Activated B cell treated with CpG ODN at 0.5 μM for 24 hours (primary cell): Measurements from ENCODE around the gene KCNE4. TPM values are rescaled to one million over a fixed set of nuclear protein-coding genes. Genes with fewer than 3 reads are reported as not detected.

Experiments
- ATAC-seq: fragments of 200-7000 bp; cut with Tn5 transposase; one replicate; pipeline ENCODE4 v1.10.0; 2021; ENCODE audit warnings: low read depth, mild to moderate bottlenecking, moderate library complexity
- CTCF ChIA-PET: fragments of 350-600 bp; sonication (Branson Sonifier 250); formaldehyde crosslinking; loops from one replicate; lab custom pipeline; 2021; ENCODE audit warnings: antibody characterized with exemption; lab: Charles Lee
- POLR2A ChIA-PET: fragments of 350-600 bp; sonication (Branson Sonifier 250); formaldehyde crosslinking; loops from one replicate; lab custom pipeline; 2021; ENCODE audit warnings: antibody characterized with exemption; lab: Charles Lee
- DNase-seq: peaks from one replicate; pipeline ENCODE4 v3.0.0; 2022
- H3K27ac Mint-ChIP-seq: one replicate; pipeline ENCODE4 v1.8.0; 2020; ENCODE audit warnings: mixed read lengths
- H3K27me3 Mint-ChIP-seq: one replicate; pipeline ENCODE4 v1.8.0; 2021; ENCODE audit warnings: mixed read lengths
- H3K36me3 Mint-ChIP-seq: one replicate; pipeline ENCODE4 v1.8.0; 2021; ENCODE audit warnings: low read depth, mixed read lengths
- H3K4me1 Mint-ChIP-seq: one replicate; pipeline ENCODE4 v1.8.0; 2021; ENCODE audit warnings: mixed read lengths
- H3K4me3 Mint-ChIP-seq: one replicate; pipeline ENCODE4 v1.8.0; 2020; ENCODE audit warnings: mild to moderate bottlenecking, mixed read lengths
- H3K9me3 Mint-ChIP-seq: one replicate; pipeline ENCODE4 v1.8.0; 2020; ENCODE audit warnings: mixed read lengths
- intact Hi-C: fragments of 100-400 bp; cut with micrococcal nuclease; formaldehyde crosslinking; loops from one replicate; pipeline ENCODE4 v1.15.1; 2024
- total RNA-seq: library from RNA; stranded (reverse); gene quantifications from 2 replicates; pipeline ENCODE4 v1.2.3, GENCODE V29; 2022
- TF ChIP-seq, protein P1 (sequence below): fragments of 200-600 bp; IDR thresholded peaks from one replicate; pipeline ENCODE4 v1.8.0; 2022; ENCODE audit warnings: antibody characterized with exemption, mild to moderate bottlenecking

KCNE4 gene
- total RNA-seq, 1 donor from 2014 or later = not detected

- intact Hi-C loops = no loop called here
- TF ChIP-seq, protein P1, sequence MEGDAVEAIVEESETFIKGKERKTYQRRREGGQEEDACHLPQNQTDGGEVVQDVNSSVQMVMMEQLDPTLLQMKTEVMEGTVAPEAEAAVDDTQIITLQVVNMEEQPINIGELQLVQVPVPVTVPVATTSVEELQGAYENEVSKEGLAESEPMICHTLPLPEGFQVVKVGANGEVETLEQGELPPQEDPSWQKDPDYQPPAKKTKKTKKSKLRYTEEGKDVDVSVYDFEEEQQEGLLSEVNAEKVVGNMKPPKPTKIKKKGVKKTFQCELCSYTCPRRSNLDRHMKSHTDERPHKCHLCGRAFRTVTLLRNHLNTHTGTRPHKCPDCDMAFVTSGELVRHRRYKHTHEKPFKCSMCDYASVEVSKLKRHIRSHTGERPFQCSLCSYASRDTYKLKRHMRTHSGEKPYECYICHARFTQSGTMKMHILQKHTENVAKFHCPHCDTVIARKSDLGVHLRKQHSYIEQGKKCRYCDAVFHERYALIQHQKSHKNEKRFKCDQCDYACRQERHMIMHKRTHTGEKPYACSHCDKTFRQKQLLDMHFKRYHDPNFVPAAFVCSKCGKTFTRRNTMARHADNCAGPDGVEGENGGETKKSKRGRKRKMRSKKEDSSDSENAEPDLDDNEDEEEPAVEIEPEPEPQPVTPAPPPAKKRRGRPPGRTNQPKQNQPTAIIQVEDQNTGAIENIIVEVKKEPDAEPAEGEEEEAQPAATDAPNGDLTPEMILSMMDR = no peak
- ChIA-PET CTCF (no interaction called here), POLR2A (no interaction called here)
- no peaks in the 10 kb centered on the region for H3K27me3 Mint-ChIP-seq
- ATAC-seq (no peak), DNase-seq (no peak)
- no peak overlapping the region for H3K4me3 Mint-ChIP-seq
- H3K36me3 Mint-ChIP-seq = no peaks in the 10 kb centered on the region
- H3K4me1 Mint-ChIP-seq = no peaks in the 10 kb centered on the region
- peaks cover 10% of the 10 kb centered on the region for H3K9me3 Mint-ChIP-seq
- no peak overlapping the region for H3K27ac Mint-ChIP-seq
Measured at GRCh38 chr2:223032187-223033142, 19.5 kb upstream of the KCNE4 start.

DNA sequence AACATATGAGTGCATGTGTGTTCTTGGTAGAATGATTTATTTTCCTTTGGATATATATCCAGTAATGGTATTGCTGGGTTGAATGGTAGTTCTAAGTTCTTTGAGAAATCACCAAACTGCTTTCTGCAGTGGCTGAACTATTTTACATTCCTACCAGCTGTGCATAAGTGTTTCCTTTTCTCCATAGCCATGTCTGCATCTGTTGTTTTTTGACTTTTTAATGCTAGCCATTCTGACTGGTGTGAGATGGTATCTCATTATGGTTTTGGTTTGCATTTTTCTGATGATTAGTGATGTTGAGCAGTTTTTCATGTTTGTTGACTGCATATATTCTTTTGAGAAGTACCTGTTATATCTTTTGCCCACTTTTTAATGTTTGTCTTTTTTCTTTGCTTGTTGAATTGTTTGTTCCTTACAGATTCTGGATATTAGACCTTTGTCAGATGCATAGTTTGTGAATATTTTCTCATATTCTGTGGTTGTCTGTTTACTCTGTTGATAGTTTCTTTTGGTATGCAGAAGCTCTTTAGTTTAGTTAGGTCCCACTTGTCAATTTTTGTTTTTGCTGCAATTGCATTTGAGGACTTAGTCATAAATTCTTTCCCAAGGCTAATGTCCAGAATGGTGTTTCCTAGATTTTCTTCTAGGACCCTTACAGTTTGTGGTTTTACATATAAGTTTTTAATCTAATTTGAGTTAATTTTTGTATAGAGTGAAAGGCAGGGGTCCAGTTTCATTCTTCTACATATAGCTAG lies 17.6 kb upstream of the KCNE4 start:
- ATAC-seq (no peak), DNase-seq (no peak)
- peaks cover 10% of the 10 kb centered on the region for H3K9me3 Mint-ChIP-seq
- ChIA-PET CTCF (no interaction called here), POLR2A (no interaction called here)
- TF ChIP-seq, protein P1 = no peak
- no peak overlapping the region for H3K4me3 Mint-ChIP-seq
- no peaks in the 10 kb centered on the region for H3K36me3 Mint-ChIP-seq
- no peak overlapping the region for H3K27ac Mint-ChIP-seq
- intact Hi-C loops = no loop called here
- peaks cover 2% of the 10 kb centered on the region for H3K27me3 Mint-ChIP-seq
- no peaks in the 10 kb centered on the region for H3K4me1 Mint-ChIP-seq

GRCh38 chr2:223036790-223037444 lies 15.1 kb upstream of the KCNE4 start:
- no peaks in the 10 kb centered on the region for H3K36me3 Mint-ChIP-seq
- POLR2A ChIA-PET = no interaction called here
- peaks cover 4% of the 10 kb centered on the region for H3K27me3 Mint-ChIP-seq
- peaks cover 6% of the 10 kb centered on the region for H3K9me3 Mint-ChIP-seq
- H3K27ac Mint-ChIP-seq = no peak overlapping the region
- TF ChIP-seq, protein P1 = no peak
- no peak for ATAC-seq
- DNase-seq = no peak
- no peak overlapping the region for H3K4me3 Mint-ChIP-seq
- intact Hi-C loops = no loop called here
- no peaks in the 10 kb centered on the region for H3K4me1 Mint-ChIP-seq
- CTCF ChIA-PET = no interaction called here

DNA sequence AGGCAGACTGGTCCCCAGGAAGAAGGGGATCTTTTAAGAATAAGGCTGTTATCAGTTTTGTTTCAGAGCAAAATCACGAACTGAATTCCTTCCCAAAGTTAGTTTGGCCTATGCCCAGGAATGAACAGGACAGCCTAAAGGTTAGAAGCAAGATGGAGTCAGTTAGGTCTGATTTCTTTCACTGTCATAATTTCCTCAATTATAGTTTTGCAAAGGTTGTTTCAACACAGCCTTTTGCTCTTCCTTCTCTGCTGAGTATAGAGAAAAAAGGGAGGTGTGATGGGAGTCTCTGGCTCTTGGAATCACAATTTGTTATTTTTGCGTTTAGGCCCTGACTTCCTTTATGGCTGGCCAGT lies 14.6 kb upstream of the KCNE4 start:
- Mint-ChIP-seq H3K4me1 (no peaks in the 10 kb centered on the region), H3K27me3 (peaks cover 4% of the 10 kb centered on the region), H3K36me3 (no peaks in the 10 kb centered on the region), H3K27ac (no peak overlapping the region), H3K4me3 (no peak overlapping the region), H3K9me3 (peaks cover 2% of the 10 kb centered on the region)
- ChIA-PET POLR2A (no interaction called here), CTCF (no interaction called here)
- ATAC-seq = no peak
- TF ChIP-seq, protein P1 = no peak
- intact Hi-C loops = no loop called here
- DNase-seq = no peak

DNA sequence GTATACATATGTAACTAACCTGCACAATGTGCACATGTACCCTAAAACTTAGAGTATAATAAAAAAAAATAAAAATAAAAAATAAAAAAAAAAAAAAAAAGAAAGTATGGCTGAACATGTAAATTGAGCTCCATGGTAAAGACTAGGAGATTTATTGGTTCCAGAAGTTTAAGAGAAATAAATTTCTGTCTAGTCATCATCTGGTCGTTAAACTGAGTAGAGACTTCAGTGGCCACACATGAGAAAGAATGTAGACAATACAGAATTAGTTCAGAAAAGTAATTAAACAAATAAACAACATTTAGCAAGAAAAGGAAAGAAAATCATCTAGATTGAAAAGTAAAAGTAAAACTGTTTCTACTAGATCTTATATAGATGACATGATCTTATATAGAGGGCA lies 12.4 kb upstream of the KCNE4 start:
- Mint-ChIP-seq H3K4me1 (no peaks in the 10 kb centered on the region), H3K4me3 (no peak overlapping the region), H3K36me3 (no peaks in the 10 kb centered on the region), H3K27me3 (peaks cover 4% of the 10 kb centered on the region), H3K27ac (no peak overlapping the region), H3K9me3 (no peaks in the 10 kb centered on the region)
- POLR2A ChIA-PET = no interaction called here
- ATAC-seq (no peak), DNase-seq (no peak)
- CTCF ChIA-PET = no interaction called here
- TF ChIP-seq, protein P1 = no peak
- intact Hi-C loops = no loop called here
